Right cardiac atrium (tissue), 5 donors: Measurements from ENCODE around the gene ERAP2. TPM values are rescaled to one million over a fixed set of nuclear protein-coding genes. Genes with fewer than 3 reads are reported as not detected.

Source experiments
- polyA plus RNA-seq: library from polyadenylated mRNA; stranded (reverse); fragments of 200-250 nt; gene quantifications from one replicate; pipeline ENCODE4 v1.2.3, GENCODE V29; 2013
- total RNA-seq, 4 donors: library from RNA; stranded (reverse); fragmentation: NEBNext Ultra II Directional; extraction: Animal tissue kit (Norgen Biotek cat#: 25700); gene quantifications; one replicate each; pipeline ENCODE4 v1.2.1, GENCODE V29; 2021
- donor health status: healthy with polysubstance abuse.
- donor health status: DM: no; HTN: yes; CAD: no.
- donor health status: DM: no; HTN: no; CAD: no.
- donor health status: DM: no; HTN: yes; CAD: no; lungs with severe emphysema.
- donor health status: DM: yes; HTN: yes; CAD: no.

The ERAP2 gene
- total and polyA plus RNA-seq, 5 donors = 0.81 to 7.2 (median 6.9) TPM

Other genes with a start within 250 kb of the ERAP2 start
- gene CAST, start 214.1 kb upstream of the ERAP2 start, total RNA-seq = 100 to 1,000 TPM; 445 to 594 (median 567) TPM
- 222 TPM for gene CAST, start 214.1 kb upstream of the ERAP2 start, polyA plus RNA-seq
- gene ERAP1, start 68.6 kb upstream of the ERAP2 start, total RNA-seq = 10 to 100 TPM; 36.3 to 50.0 (median 40.9) TPM
- gene ERAP1, start 68.6 kb upstream of the ERAP2 start, polyA plus RNA-seq = 7.7 TPM
- gene LNPEP, start 59.6 kb downstream of the ERAP2 start, total RNA-seq = 10 to 100 TPM; 56.5 to 70.1 (median 63.6) TPM
- 15.7 TPM for gene LNPEP, start 59.6 kb downstream of the ERAP2 start, polyA plus RNA-seq